K562 (cell line): ENCODE results near the gene DLAT. TPM values are rescaled to one million over a fixed set of nuclear protein-coding genes. Genes with fewer than 3 reads are reported as not detected.

Experiments used
- ASH1L ChIP-seq: fragments of 450-650 bp; IDR thresholded peaks from 2 replicates; pipeline ENCODE4 v1.6.1; 2018; ENCODE audit warnings: borderline replicate concordance, mild to moderate bottlenecking, low read depth; ENCODE audit not compliant: partially characterized antibody
- CBFB ChIP-seq: sonication (generic); formaldehyde crosslinking; IDR thresholded peaks from 2 replicates; pipeline ENCODE4 v1.4.0; 2020; ENCODE audit warnings: mild to moderate bottlenecking, missing genetic modification reagents
- E2F8 ChIP-seq: fragments of 450-650 bp; IDR thresholded peaks from 2 replicates; pipeline ENCODE4 v1.7.1; 2018; ENCODE audit warnings: mild to moderate bottlenecking, low read depth; ENCODE audit not compliant: partially characterized antibody
- FOXK1 ChIP-seq: sonication (generic); formaldehyde crosslinking; IDR thresholded peaks from 2 replicates; pipeline ENCODE4 v1.8.0; 2022; ENCODE audit warnings: missing genetic modification reagents, mild to moderate bottlenecking, borderline replicate concordance
- MNT ChIP-seq, 2 experiments: fragments of 450-650 bp; conservative IDR thresholded peaks; 2 replicates each; pipeline ENCODE4 v1.6.1; 2017; ENCODE audit warnings: mild to moderate bottlenecking in 2 of 2, moderate library complexity in 2 of 2
- SP1 ChIP-seq: sonication (generic); formaldehyde crosslinking; IDR thresholded peaks from 2 replicates; pipeline ENCODE4 v1.8.1; 2022; ENCODE audit warnings: mild to moderate bottlenecking, missing genetic modification reagents
- ZNF407 ChIP-seq: fragments of 450-650 bp; IDR thresholded peaks from 2 replicates; pipeline ENCODE4 v1.6.1; 2016; ENCODE audit warnings: low read depth
- ZNF79 ChIP-seq: fragments of 250-450 bp; sonication (Bioruptor Pico); IDR thresholded peaks from 2 replicates; pipeline ENCODE4 v1.4.0; 2020; ENCODE audit warnings: low read depth, mild to moderate bottlenecking, moderate library complexity
- polyA plus RNA-seq, 8 experiments: library from polyadenylated mRNA; depleted of rRNA in 4 of 8; stranded (reverse) in 5 of 8; unstranded in 3 of 8; fragments of >200 nt; fragmentation: Nextera tagmentation in 2 of 8; fragmentation: Illumina TruSeq in 1 of 8; extraction: Ambion mirVana in 2 of 8; extraction: Trizol in 1 of 8; gene quantifications; 2 replicates each; pipeline versions ENCODE4 v1.2.1 to v1.2.3, GENCODE V29; 2011 to 2014; ENCODE audit warnings: inconsistent platforms in 1 of 8, missing spikeins in 1 of 8
- total RNA-seq, 7 experiments: library from RNA; depleted of rRNA in 6 of 7; stranded (reverse); fragments of >200 nt in 6 of 7; fragmentation: Illumina TruSeq in 2 of 7; extraction: Trizol in 2 of 7; gene quantifications; 2 replicates each; pipeline versions ENCODE4 v1.2.1 to v1.2.3, GENCODE V29; 2011 to 2021; ENCODE audit warnings: low replicate concordance in 1 of 7
- TF ChIP-seq, protein P1 (sequence below): fragments of 250-450 bp; sonication (Bioruptor Pico); IDR thresholded peaks from 2 replicates; pipeline ENCODE4 v1.8.0; 2021; ENCODE audit warnings: moderate library complexity, mild to moderate bottlenecking, inconsistent platforms

The DLAT gene
- total and polyA plus RNA-seq, 9 of the 15 experiments (the other 6 are each of a cell fraction or from before 2014, with no cell fraction given): 41.7 to 152 (median 105) TPM

GRCh38 chr11:112086422-112087191, 61.4 kb downstream of the DLAT start, which contains the start of the genes SDHD and TIMM8B (continued):
- TF ChIP-seq, protein P1, sequence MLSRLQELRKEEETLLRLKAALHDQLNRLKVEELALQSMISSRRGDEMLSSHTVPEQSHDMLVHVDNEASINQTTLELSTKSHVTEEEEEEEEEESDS (CRISPR knock-in tag): no peak
- peak; percentile 84; the same call in 1 of the 2 replicates for TF ChIP-seq SP1 (CRISPR knock-in tag)
- no peak for TF ChIP-seq ZNF79
- TF ChIP-seq CBFB (CRISPR knock-in tag): peak; percentile 29; the same call in 1 of the 2 replicates
- peak; percentile 75 for TF ChIP-seq ASH1L
- peak; percentile 90 for TF ChIP-seq E2F8
- TF ChIP-seq MNT (conservative IDR thresholded peaks at IDR 0.05): peak; percentile 43 to 73
- peak; percentile 97 for TF ChIP-seq FOXK1 (CRISPR knock-in tag)
- no peak for TF ChIP-seq ZNF407
